GM19395 (cell line): ENCODE measurements around the gene DISC1.

Experiments
- ATAC-seq: cut with Tn5 transposase; IDR thresholded peaks from one replicate; pipeline ENCODE4 v1.9.1; 2021; ENCODE audit warnings: mild to moderate bottlenecking, moderate library complexity; ENCODE audit not compliant: unreplicated experiment

Gene DISC1

GRCh38 chr1:231803353-231803752, 176.8 kb downstream of the DISC1 start:
- no peak for ATAC-seq

GRCh38 chr1:231806623-231807495, 180.3 kb downstream of the DISC1 start:
- ATAC-seq = peak; percentile 96

- ATAC-seq = no peak
Observed at GRCh38 chr1:231807541-231807940, 181.0 kb downstream of the DISC1 start.

- no peak for ATAC-seq
Observed at GRCh38 chr1:231808116-231808515, 181.5 kb downstream of the DISC1 start.

GRCh38 chr1:231808990-231809389, 182.4 kb downstream of the DISC1 start:
- ATAC-seq = no peak

GRCh38 chr1:231810415-231810814, 183.8 kb downstream of the DISC1 start:
- ATAC-seq = no peak

GRCh38 chr1:231814021-231814420, 187.4 kb downstream of the DISC1 start:
- no peak for ATAC-seq

GRCh38 chr1:231814521-231814920, 187.9 kb downstream of the DISC1 start:
- no peak for ATAC-seq

- no peak for ATAC-seq
Observed at GRCh38 chr1:231817801-231818200, 191.2 kb downstream of the DISC1 start.

GRCh38 chr1:231818337-231818736, 191.7 kb downstream of the DISC1 start:
- ATAC-seq = no peak

- ATAC-seq = no peak
Observed at GRCh38 chr1:231821281-231821680, 194.7 kb downstream of the DISC1 start.

GRCh38 chr1:231822041-231822440, 195.5 kb downstream of the DISC1 start:
- ATAC-seq = no peak

- no peak for ATAC-seq
Observed at GRCh38 chr1:231826566-231826965, 200.0 kb downstream of the DISC1 start.

GRCh38 chr1:231827337-231828105, 200.9 kb downstream of the DISC1 start:
- ATAC-seq = no peak

GRCh38 chr1:231828182-231828920, 201.8 kb downstream of the DISC1 start:
- no peak for ATAC-seq

- no peak for ATAC-seq
Observed at GRCh38 chr1:231829332-231829731, 202.7 kb downstream of the DISC1 start.

GRCh38 chr1:231836227-231836893, 209.8 kb downstream of the DISC1 start:
- ATAC-seq = no peak

GRCh38 chr1:231838521-231838920, 211.9 kb downstream of the DISC1 start:
- ATAC-seq = no peak

GRCh38 chr1:231839999-231840398, 213.4 kb downstream of the DISC1 start:
- ATAC-seq = no peak

GRCh38 chr1:231841616-231842344, 215.2 kb downstream of the DISC1 start:
- no peak for ATAC-seq
